H1 (cell line): Measurements from ENCODE around the gene GDPD3.

Experiments
- MAFK ChIP-seq: IDR thresholded peaks from 2 replicates; pipeline ENCODE4 v1.6.1; 2012; ENCODE audit warnings: low read depth, mild to moderate bottlenecking, improper control_type of control experiment, low read length
- RAD21 ChIP-seq, 2 experiments: IDR thresholded peaks in 1 of 2; conservative IDR thresholded peaks in 1 of 2; 2 replicates each; pipeline ENCODE4 v1.6.1; 2011; ENCODE audit warnings: low read depth in 2 of 2, low read length in 2 of 2, improper control_type of control experiment in 1 of 2, inconsistent platforms in 1 of 2, mild to moderate bottlenecking in 1 of 2, moderate library complexity in 1 of 2
- SIN3A ChIP-seq, 2 experiments: IDR thresholded peaks in 1 of 2; conservative IDR thresholded peaks in 1 of 2; 2 replicates each; pipeline ENCODE4 v1.6.1; 2011 to 2012; ENCODE audit warnings: low read length in 2 of 2, improper control_type of control experiment in 1 of 2, low read depth in 1 of 2, mild to moderate bottlenecking in 1 of 2
- TF ChIP-seq, protein P1 (sequence below), 3 experiments: IDR thresholded peaks; 1 replicate in 2 of 3; 2 replicates in 1 of 3; pipeline versions ENCODE4 v1.5.1 to v1.6.1; 2011; ENCODE audit warnings: low read length in 3 of 3, mild to moderate bottlenecking in 3 of 3, inconsistent platforms in 2 of 3, low read depth in 1 of 3, moderate library complexity in 1 of 3; ENCODE audit not compliant: insufficient read depth in 1 of 3; ENCODE audit errors: control extremely low read depth in 1 of 3

- TF ChIP-seq, protein P1, sequence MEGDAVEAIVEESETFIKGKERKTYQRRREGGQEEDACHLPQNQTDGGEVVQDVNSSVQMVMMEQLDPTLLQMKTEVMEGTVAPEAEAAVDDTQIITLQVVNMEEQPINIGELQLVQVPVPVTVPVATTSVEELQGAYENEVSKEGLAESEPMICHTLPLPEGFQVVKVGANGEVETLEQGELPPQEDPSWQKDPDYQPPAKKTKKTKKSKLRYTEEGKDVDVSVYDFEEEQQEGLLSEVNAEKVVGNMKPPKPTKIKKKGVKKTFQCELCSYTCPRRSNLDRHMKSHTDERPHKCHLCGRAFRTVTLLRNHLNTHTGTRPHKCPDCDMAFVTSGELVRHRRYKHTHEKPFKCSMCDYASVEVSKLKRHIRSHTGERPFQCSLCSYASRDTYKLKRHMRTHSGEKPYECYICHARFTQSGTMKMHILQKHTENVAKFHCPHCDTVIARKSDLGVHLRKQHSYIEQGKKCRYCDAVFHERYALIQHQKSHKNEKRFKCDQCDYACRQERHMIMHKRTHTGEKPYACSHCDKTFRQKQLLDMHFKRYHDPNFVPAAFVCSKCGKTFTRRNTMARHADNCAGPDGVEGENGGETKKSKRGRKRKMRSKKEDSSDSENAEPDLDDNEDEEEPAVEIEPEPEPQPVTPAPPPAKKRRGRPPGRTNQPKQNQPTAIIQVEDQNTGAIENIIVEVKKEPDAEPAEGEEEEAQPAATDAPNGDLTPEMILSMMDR (IDR thresholded peaks at IDR 0.05; ENCODE audit: control extremely low read depth in 1 of 3, insufficient read depth in 1 of 3, low read depth in 1 of 3, low read length in 3 of 3): no peak
- no peak for TF ChIP-seq SIN3A (conservative IDR thresholded peaks at IDR 0.05 in 1 of 2, IDR thresholded peaks at IDR 0.05 in 1 of 2; ENCODE audit: low read depth in 1 of 2, low read length in 2 of 2)
- TF ChIP-seq MAFK: no peak
- TF ChIP-seq RAD21 (IDR thresholded peaks at IDR 0.05 in 1 of 2, conservative IDR thresholded peaks at IDR 0.05 in 1 of 2; ENCODE audit: low read depth in 2 of 2, low read length in 2 of 2): no peak
Measured at GRCh38 chr16:30094541-30095165, 18.7 kb downstream of the GDPD3 start.
